Stimulated activated naive CD4-positive, alpha-beta T cell (primary cell): ENCODE data around the gene SLC6A8.

Source experiments
- DNase-seq, 6 experiments: peaks; one replicate each; lab custom pipeline; 2025; lab: John Stamatoyannopoulos, UW

Gene SLC6A8

GRCh38 chrX:153648358-153649177, 39.2 kb upstream of the SLC6A8 start:
- DNase-seq = no peak

GRCh38 chrX:153649178-153649914, 38.4 kb upstream of the SLC6A8 start:
- peak in 5 of 6 experiments; percentile 1 to 22 (median 14) for DNase-seq

- no peak for DNase-seq
These were observed 37.6 kb upstream of the SLC6A8 start for GRCh38 chrX:153649915-153650782.

GRCh38 chrX:153650959-153651358, 36.8 kb upstream of the SLC6A8 start:
- no peak for DNase-seq

- no peak for DNase-seq
These were observed 36.1 kb upstream of the SLC6A8 start for GRCh38 chrX:153651540-153652079.

GRCh38 chrX:153653556-153653955, 34.2 kb upstream of the SLC6A8 start:
- no peak for DNase-seq

GRCh38 chrX:153657161-153657560, 30.6 kb upstream of the SLC6A8 start:
- DNase-seq = no peak

- no peak for DNase-seq
These were observed 28.5 kb upstream of the SLC6A8 start for GRCh38 chrX:153659268-153659667.

GRCh38 chrX:153662266-153662665, 25.5 kb upstream of the SLC6A8 start:
- peak; percentile 21 to 62 (median 40) for DNase-seq

GRCh38 chrX:153665726-153666306, 21.9 kb upstream of the SLC6A8 start:
- DNase-seq = no peak

- no peak for DNase-seq
These were observed 20.3 kb upstream of the SLC6A8 start for GRCh38 chrX:153667281-153667955.

- peak; percentile 34 to 74 (median 64) for DNase-seq
These were observed 19.8 kb upstream of the SLC6A8 start for GRCh38 chrX:153667956-153668396.

- DNase-seq = no peak
These were observed 19.1 kb upstream of the SLC6A8 start for GRCh38 chrX:153668423-153669173.

- peak in 5 of 6 experiments; percentile 13 to 37 (median 26) for DNase-seq
These were observed 18.4 kb upstream of the SLC6A8 start for GRCh38 chrX:153669174-153669890.

- DNase-seq = no peak
These were observed 17.6 kb upstream of the SLC6A8 start for GRCh38 chrX:153669901-153670731.

GRCh38 chrX:153670748-153671588, 16.8 kb upstream of the SLC6A8 start:
- DNase-seq = no peak
